ENCODE data around the gene SLC35E3.

Gene SLC35E3

DNA sequence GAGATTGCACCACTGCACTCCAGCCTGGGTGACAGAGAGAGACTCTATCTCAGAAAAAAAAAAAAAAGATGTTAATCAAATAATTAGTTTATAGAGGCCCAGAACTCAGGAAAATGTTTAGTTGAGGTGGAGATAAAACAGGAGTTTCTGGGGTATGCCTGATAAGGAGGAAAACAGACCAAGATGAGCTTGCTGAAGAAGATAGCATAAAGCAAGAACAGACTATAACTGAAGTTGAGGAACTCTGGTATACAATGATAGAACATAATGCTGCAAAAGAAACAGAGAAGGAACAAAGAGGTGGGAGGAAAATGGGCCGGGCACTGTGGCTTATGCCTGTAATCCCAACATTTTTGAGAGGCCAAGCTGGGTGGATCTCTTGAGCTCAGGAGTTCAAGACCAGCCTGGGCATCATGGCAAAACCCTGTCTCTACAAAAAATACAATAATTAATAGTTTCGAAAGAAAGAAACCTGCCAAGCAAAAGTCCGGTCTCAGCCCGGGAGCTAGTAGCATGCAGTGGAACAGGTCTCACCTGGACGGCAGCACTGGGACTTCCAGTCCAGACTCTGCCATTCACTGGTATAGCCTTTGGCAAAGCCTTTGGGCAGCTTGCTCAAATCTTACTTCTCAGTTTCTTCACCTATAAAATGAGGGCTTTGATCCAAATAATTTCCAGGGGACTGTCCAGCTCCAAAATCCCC lies 25.4 kb downstream of the SLC35E3 start:
- DNase-seq = no peak

GRCh38 chr12:68772714-68773113 lies 26.7 kb downstream of the SLC35E3 start:
- no peak for DNase-seq

DNA sequence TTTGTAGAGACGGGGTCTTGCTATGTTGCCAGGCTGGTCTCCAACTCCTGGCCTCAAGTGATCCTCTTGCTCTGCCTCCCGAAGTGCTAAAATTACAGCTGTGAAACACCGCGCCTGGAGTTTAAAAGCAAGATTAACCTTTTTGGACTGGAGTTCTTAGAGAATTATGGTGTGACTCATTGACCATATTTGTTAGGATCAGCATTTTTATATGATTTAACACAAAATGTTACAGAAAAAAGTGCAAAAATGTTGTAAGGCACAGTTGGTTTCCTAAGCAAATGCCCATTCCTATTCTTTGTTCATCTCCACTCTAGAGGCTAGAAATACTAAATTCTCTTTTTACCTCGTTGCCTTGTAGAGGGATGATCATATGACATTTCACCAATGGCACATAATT lies 27.6 kb downstream of the SLC35E3 start:
- no peak for DNase-seq

GRCh38 chr12:68775121-68775630 lies 29.2 kb downstream of the SLC35E3 start:
- no peak for DNase-seq

DNA sequence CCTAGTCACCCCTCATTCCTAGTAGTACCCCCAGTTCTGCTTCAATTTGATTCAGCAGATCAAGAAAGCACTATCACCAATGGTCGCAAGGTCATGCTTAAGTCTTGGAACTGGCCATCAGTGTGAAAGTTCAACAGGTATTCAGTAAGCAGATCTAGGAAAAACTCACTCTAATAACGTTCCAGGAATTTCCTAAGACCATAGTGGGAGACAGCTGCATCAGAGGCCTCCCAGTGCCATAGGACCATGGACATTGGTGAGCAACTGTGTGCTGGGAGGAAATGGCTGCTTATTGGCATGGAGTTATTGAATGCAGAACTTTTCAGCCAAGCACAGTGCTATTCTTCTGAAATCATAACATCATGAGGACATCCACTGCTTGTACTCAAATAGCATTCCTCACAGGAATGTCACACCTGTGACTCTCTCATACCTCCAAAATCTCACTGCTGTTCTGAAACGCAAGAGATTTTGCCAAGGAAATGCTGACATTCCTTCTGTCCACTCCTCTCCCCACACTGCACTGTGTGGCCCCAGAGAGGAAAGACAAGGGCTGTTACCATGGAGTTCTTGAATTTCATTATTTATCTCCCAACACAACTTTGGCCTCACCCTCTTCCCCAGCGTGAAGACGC lies 31.1 kb downstream of the SLC35E3 start:
- DNase-seq = no peak

DNA sequence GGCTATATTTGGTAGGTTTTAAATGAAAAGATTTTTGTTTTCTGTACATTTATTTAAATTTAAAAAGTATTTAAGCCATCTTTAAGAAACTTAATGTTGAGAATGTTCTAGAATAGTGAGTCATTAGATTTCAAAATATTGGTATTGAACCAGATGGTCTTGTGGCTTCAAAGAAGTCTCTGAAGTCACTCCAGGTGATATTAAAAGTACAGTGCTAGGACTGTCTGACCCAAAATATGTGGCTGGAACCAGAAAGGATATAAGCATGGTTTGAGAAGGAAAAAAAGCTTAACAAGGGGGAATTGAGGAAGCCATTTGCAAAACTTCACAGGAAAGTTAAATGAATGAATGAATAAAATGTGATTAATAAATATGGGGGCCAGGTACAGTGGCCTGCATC lies 33.3 kb downstream of the SLC35E3 start:
- DNase-seq = no peak

DNA sequence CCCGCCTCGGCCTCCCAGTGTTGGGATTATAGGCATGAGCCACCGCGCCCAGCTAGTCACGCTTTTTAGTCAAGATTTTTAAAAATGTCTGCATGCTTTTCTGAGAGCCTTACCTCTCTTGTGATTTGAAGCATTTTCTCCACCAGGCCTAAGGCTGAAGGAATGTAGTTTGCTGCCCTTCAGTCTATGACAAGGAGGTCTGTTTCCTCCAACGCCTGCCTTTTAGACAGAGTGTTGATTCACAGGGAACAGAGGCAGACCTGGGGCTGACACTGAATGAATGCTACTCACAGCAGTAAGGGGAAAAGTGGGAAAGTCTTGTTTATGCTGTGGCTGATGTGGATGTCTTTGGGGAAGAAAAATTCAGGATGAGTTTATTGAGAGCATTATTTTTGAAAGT lies 34.8 kb downstream of the SLC35E3 start:
- DNase-seq = no peak

DNA sequence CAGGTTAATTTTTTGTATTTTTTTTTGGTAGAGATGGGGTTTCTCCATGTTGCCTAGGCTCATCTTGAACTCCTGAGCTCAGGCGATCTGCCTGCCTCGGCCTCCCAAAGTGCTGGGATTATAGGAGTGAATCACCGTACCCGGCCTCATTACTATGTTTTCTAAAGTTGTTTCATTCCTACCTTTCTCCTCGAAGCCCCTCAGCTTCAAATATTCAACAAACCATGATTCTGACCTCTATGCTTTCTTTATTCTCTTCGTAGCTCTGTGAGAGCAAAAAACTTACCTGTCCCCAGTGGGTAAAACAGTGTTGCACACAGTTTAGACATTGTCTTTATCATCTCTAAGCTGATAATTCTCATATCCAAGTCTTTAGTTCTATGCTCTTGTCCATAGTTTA lies 35.8 kb downstream of the SLC35E3 start:
- no peak for DNase-seq

DNA sequence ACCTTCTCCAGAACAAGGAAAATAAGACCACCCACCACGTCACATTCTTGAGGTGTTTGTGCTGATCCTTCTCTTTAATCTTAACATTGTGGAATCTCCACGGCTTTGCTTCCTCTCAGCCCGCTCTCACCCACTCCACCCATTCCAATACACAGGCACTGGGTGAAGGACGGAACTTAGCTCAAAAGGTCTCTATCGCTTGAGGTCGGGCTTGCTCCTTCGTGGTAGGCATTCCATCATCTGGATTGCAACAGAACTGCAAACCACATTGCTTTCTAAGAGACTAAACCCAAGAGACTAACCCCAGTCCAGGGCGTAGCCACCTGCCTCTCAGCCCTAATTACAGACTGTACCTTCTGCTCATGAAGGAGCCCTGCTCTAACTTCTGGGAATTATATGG lies 38.0 kb downstream of the SLC35E3 start:
- no peak for DNase-seq

GRCh38 chr12:68785358-68785757 lies 39.4 kb downstream of the SLC35E3 start:
- DNase-seq = no peak

DNA sequence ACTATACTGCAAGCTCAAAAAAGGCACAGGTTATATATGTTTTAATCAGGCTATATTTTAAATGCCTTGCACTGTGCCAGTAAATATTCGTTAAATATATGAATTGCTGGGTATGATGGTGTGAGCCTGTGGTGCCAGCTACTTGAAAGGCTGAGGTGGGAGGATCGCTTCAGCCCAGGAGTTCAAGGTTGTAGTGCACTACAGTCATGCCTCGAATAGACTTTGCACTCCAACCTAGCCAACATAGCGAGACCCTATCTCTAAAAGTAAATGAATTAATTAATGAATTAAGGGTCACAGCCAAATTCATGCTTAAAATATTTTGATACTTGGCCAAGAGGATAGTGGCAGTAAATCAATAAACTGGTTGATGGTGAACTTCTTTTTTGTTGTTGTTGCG lies 39.8 kb downstream of the SLC35E3 start:
- DNase-seq = no peak

GRCh38 chr12:68786929-68787328 lies 41.0 kb downstream of the SLC35E3 start:
- DNase-seq = no peak

GRCh38 chr12:68788554-68789143 lies 42.7 kb downstream of the SLC35E3 start:
- DNase-seq = no peak

GRCh38 chr12:68789144-68789878 lies 43.3 kb downstream of the SLC35E3 start:
- no peak for DNase-seq

- DNase-seq = no peak
Observed at GRCh38 chr12:68790081-68790951, 44.3 kb downstream of the SLC35E3 start.

- DNase-seq = no peak
Observed at GRCh38 chr12:68790952-68791234, 44.9 kb downstream of the SLC35E3 start.

DNA sequence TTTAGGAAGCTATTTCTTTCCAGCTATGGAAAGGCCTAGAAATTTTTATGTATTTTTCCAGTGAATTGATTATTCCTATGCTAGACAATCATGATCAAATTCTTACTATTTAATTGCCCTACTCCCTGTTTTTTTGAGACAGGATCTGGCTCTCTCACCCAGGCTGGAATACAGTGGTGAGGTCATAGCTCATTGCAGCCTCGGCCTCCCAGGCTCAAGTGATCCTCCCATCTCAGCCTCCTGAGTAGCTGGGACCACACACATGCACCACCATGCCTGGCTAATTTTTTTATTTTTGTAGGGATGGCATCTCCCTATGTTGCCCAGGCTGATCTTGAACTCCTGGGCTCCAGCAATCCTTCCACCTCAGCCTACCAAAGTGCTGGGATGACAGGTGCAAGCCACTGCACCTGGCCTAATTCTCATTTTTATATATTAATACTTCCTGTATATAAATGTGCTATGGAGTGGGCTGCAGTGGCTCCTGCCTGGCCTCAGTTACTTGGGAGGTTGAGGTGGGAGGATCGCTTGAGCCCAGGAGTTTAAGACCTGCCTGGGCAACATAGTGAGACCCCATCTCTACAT lies 46.0 kb downstream of the SLC35E3 start:
- DNase-seq = no peak

- no peak for DNase-seq
Observed at GRCh38 chr12:68792952-68793351, 47.0 kb downstream of the SLC35E3 start.

DNA sequence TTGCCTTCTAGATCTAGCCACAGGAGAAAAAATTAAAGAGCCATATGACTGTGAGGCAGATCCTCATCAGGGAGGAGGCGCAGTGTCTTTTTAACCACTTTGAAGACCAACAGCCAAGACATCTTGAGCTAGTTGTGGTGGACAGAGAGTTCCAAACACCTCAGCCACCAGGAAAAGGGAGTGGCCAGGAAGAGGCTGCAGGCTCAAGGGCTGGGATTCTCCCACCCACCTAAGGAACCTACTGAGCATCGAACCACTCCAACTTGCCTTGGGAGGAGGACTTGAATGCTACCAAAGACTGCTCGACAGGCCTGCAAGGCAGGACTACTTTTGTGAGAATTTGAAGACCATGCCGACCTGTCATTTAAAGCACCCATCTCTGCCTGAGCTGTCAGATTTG lies 47.5 kb downstream of the SLC35E3 start:
- DNase-seq = no peak

- no peak for DNase-seq
Observed at GRCh38 chr12:68793975-68794652, 48.1 kb downstream of the SLC35E3 start.

DNA sequence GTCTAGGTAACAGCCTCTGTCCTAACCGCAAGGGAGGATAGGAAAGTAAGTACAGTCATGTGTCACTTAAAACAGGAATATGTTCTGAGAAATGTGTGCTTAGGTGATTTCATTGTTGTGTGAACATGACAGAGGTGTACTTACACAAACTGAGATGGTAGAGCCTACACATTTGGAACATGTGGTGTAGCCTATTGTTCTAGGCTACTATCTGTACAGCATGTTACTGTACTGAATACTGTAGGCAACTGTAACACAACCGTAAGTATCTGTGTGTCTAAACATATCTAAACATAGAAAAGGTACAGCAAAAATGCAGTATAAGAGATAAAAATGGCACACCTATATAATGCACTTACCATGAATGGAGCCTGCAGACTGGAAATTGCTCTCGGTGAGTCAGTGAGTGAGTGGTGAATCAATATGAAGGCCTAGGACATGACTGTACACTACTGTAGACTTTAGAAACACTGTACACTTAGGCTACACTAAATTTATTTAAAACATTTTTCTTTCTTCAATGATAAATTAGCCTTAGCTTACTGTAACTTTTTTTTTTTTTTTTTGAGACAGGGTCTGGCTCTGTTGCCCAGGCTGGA lies 48.8 kb downstream of the SLC35E3 start:
- DNase-seq = no peak
